GM12891 (cell line): ENCODE results near the gene ZDHHC14.

Experiments
- DNase-seq: peaks from one replicate; pipeline ENCODE4 v3.0.0; 2011; ENCODE audit warnings: low spot score; ENCODE audit not compliant: insufficient read length
- FAIRE-seq: peaks from 2 replicates; lab custom pipeline; 2011; peaks lifted over from hg19 to GRCh38; lab: Jason Lieb, UNC
- PAX5 ChIP-seq: IDR thresholded peaks from 2 replicates; pipeline ENCODE4 v1.6.1; 2011; ENCODE audit warnings: low read length, moderate library complexity, mild to moderate bottlenecking; ENCODE audit not compliant: insufficient read depth, severe bottlenecking
- POLR2A ChIP-seq: IDR thresholded peaks from 2 replicates; pipeline ENCODE4 v1.6.1; 2011; ENCODE audit warnings: low read depth, low read length, control low read depth
- POLR2AphosphoS5 ChIP-seq: IDR thresholded peaks from 2 replicates; pipeline ENCODE4 v1.6.1; 2011; ENCODE audit warnings: low read depth, low read length, control low read depth
- POU2F2 ChIP-seq: IDR thresholded peaks from 2 replicates; pipeline ENCODE4 v1.6.1; 2011; ENCODE audit warnings: low read depth, mild to moderate bottlenecking, control low read depth, low read length, moderate library complexity
- SPI1 ChIP-seq: IDR thresholded peaks from 2 replicates; pipeline ENCODE4 v1.6.1; 2011; ENCODE audit warnings: low read depth, low read length, control low read depth
- TAF1 ChIP-seq: IDR thresholded peaks from 2 replicates; pipeline ENCODE4 v1.6.1; 2011; ENCODE audit warnings: low read depth, low read length, control low read depth

Gene ZDHHC14

DNA sequence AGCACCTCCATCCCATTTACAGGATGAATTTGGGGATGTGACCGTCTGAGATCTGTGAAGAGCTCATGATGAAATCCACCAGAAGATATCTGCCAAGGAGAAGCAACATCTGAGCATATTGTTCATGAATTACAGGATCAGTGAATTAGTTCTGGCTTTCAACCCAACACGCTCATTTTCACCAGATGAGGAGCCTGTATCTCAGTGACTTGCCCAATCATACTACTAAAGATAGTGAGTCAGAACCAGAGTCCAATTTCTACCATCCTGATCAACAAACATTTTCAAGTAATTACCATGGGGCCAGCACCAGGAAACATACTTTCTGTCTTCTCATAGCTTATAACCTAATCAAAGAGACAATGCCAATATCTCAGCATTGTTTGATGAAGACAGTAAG, 116.6 kb downstream of the ZDHHC14 start:
- FAIRE-seq (no peak), DNase-seq (no peak)
- TF ChIP-seq POLR2AphosphoS5: no peak
- TF ChIP-seq SPI1: no peak
- no peak for TF ChIP-seq POU2F2
- no peak for TF ChIP-seq POLR2A
- TF ChIP-seq PAX5: no peak
- TF ChIP-seq TAF1: no peak

DNA sequence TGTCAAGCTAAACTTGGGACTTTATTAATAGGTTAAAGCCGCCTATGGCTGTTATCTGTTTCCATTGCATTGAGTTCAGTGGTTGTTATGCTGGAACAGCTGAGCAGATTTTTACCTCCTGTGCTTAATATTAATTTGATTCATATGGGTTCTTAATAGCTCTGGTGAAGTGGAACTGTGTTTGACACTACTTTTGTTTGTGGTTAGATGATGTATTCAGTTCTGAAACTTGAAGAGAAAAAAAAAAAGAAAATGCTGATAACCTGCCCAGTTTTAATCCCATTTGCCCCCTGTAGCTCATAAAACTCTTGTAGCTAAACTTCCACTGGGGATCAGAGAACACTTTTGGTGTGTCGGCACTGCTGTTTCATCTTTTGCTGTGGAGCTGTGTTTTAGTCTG, 117.8 kb downstream of the ZDHHC14 start:
- TF ChIP-seq POU2F2 (no peak), POLR2A (no peak), PAX5 (no peak), POLR2AphosphoS5 (no peak), SPI1 (no peak), TAF1 (no peak)
- no peak for FAIRE-seq

GRCh38 chr6:157500022-157500421, 119.0 kb downstream of the ZDHHC14 start:
- TF ChIP-seq PAX5 (no peak), SPI1 (no peak), POLR2A (no peak), POU2F2 (no peak), POLR2AphosphoS5 (no peak), TAF1 (no peak)
- no peak for FAIRE-seq
- no peak for DNase-seq

More for the DNA sequence above, 117.8 kb downstream of the ZDHHC14 start:
- DNase-seq: no peak

GRCh38 chr6:157503018-157503747, 122.2 kb downstream of the ZDHHC14 start:
- no peak for FAIRE-seq
- TF ChIP-seq TAF1 (no peak), POLR2AphosphoS5 (no peak)
- DNase-seq: no peak

GRCh38 chr6:157505912-157506491, 125.0 kb downstream of the ZDHHC14 start:
- FAIRE-seq (no peak), DNase-seq (no peak)
- TF ChIP-seq POLR2A (no peak), POU2F2 (no peak), TAF1 (no peak), SPI1 (no peak)

DNA sequence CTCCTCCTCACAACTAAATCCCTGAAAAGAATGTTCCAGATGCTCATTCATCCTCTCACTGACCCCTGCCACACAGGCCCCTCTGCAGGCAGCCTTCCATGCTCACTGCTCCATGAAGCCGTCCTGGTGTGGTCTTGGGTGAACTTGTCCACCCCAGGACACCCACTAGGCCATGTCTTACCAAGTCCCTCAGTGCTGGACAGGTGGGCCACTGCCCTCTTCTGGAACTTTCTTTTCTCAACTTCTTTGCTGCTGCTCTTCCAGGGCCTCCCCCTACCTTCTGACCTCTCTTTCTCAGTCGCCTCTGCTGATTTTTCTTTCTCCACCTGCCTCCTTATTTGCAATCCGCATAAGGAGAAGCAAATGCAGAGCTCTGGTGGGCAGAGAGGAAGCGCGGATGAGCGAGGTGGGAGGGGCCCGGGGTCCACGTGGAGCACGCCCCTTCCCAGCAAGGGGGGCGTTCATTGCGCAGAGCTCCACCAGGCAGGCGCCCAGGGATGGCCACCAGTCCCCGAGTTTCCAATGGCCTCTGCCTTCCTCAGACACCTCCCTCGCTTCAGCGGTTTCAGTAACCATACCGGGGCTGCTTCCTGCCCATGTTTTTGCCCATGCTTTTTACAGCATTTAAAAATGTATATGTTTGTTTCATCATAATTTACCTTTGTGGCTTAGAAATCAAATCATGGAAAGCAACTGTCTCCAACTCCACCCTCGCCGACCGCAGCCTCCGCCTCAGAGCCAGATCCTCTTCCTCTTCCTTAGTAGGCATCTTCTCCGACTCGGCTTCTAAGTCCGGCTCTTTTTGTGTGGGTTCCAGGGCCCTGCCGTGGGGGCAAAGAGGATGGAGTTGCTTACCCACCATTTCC, 129.6 kb downstream of the ZDHHC14 start:
- no peak for FAIRE-seq
- no peak for TF ChIP-seq POU2F2
- TF ChIP-seq POLR2AphosphoS5: no peak
- TF ChIP-seq TAF1: no peak
- no peak for TF ChIP-seq POLR2A

DNA sequence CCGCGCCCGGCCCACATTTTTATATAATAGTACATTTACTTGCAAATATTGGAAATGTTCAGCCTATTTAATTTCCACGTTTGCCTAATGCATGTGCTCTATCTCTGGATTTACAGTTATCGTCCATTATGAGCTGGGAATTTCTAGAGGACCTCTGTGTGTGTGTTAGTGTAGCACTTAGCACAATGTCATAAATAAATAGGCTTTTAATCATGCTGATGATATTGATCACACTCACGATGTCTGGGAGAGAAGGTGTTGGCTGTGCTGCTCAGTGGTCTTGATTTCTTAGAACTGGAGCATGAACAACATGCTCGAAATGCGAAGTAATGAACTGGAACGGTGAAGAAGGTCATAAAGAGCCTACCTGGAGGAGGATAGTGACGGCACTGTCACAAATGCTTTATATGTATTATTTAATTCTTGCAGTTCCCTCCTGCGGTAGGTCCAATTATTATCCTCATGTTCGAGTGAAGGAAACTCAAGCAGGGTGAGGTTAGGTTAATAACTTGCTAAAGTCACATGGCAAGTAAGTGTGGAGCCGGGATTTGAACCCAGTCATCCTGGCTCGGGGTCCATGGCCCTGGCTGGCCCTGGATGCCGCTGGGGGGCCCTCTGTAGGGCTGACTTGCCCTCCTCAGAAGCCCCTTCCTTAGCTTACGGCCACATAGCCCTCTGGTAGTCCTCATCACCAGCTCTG, 130.8 kb downstream of the ZDHHC14 start:
- TF ChIP-seq PAX5 (no peak), POU2F2 (no peak), POLR2A (no peak), SPI1 (no peak), POLR2AphosphoS5 (no peak), TAF1 (no peak)
- DNase-seq (no peak), FAIRE-seq (no peak)

More for the DNA sequence above, 129.6 kb downstream of the ZDHHC14 start:
- no peak for DNase-seq

GRCh38 chr6:157512382-157512682, 131.3 kb downstream of the ZDHHC14 start:
- DNase-seq (no peak), FAIRE-seq (no peak)
- TF ChIP-seq POLR2AphosphoS5 (no peak), SPI1 (no peak), PAX5 (no peak)

- no peak for TF ChIP-seq POU2F2
- TF ChIP-seq POLR2AphosphoS5: no peak
- no peak for TF ChIP-seq TAF1
- TF ChIP-seq PAX5: no peak
- TF ChIP-seq SPI1: no peak
- no peak for TF ChIP-seq POLR2A
- FAIRE-seq (no peak), DNase-seq (no peak)
These were observed 132.1 kb downstream of the ZDHHC14 start for GRCh38 chr6:157513004-157513603.
